Dendritic cell treated with granulocyte-macrophage colony-stimulating factor and Interleukin-4, amounts not matched to agents 40 ng/mL and 50 ng/mL, for 4 days (primary cell): Measurements from ENCODE around the gene HTR7.
"Not testable (repeated sequence)": the region's sequence is repeated elsewhere in the genome, so short reads cannot be mapped to it uniquely, and the experiment has no call there.

Experiments
- H3K27ac Mint-ChIP-seq: one replicate; pipeline ENCODE4 v1.8.0; 2022; ENCODE audit warnings: mild to moderate bottlenecking, mixed read lengths
- H3K27me3 Mint-ChIP-seq: one replicate; pipeline ENCODE4 v1.8.0; 2022; ENCODE audit warnings: mild to moderate bottlenecking, mixed read lengths
- H3K36me3 Mint-ChIP-seq: one replicate; pipeline ENCODE4 v1.8.0; 2022; ENCODE audit warnings: low read depth, mixed read lengths
- H3K4me1 Mint-ChIP-seq: one replicate; pipeline ENCODE4 v1.8.0; 2022; ENCODE audit warnings: low read depth, mixed read lengths
- H3K4me3 Mint-ChIP-seq: one replicate; pipeline ENCODE4 v1.8.0; 2022; ENCODE audit warnings: mild to moderate bottlenecking, moderate library complexity, mixed read lengths
- H3K9me3 Mint-ChIP-seq: one replicate; pipeline ENCODE4 v1.8.0; 2022; ENCODE audit warnings: mixed read lengths
- intact Hi-C: fragments of 100-400 bp; cut with micrococcal nuclease; formaldehyde crosslinking; loops from one replicate; pipeline ENCODE4 v1.15.0; 2022

Gene HTR7

DNA sequence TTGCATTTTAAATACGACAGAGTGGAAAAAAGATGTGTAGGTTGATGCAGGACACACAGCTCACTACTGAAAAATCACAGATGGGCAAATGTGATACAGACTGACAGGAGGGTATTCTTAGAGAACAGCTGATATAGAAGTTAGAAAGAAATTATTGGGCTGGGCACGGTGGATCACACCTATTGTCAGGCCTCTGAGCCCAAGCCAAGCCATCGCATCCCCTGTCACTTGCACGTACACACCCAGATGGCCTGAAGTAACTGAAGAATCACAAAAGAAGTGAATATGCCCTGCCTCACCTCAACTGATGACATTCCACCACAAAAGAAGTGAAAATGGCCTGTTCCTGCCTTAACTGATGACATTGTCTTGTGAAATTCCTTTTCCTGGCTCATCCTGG is 50.7 kb downstream of the HTR7 start:
- H3K27ac Mint-ChIP-seq, H3K4me1 Mint-ChIP-seq, H3K4me3 Mint-ChIP-seq, H3K36me3 Mint-ChIP-seq, H3K27me3 Mint-ChIP-seq, intact Hi-C loops: not testable (repeated sequence)
- H3K9me3 Mint-ChIP-seq = peaks cover 19% of the 10 kb centered on the region

DNA sequence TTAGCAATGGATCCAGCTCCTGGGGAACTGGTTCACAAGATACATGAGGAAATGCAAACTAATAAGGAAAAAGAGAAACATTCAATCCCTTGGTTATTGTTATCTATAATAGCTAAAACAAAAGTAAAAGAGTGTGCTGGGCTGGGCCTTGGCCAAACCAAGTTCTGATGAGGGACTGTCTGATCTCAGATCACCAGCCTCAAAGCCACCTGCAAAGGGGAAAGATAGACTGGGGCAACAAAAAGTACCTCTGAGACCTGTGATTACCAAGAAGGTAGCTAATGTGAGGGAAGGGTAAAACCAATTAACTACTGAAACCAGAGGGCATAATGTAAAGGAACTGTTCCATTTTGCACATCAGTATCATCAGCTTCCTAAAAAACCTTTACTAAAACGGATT is 51.2 kb downstream of the HTR7 start:
- Mint-ChIP-seq H3K9me3 (peaks cover 19% of the 10 kb centered on the region), H3K36me3 (no peaks in the 10 kb centered on the region), H3K27me3 (peaks cover 1% of the 10 kb centered on the region), H3K27ac (no peak overlapping the region), H3K4me1 (no peaks in the 10 kb centered on the region), H3K4me3 (no peak overlapping the region)
- intact Hi-C loops = no loop called here

DNA sequence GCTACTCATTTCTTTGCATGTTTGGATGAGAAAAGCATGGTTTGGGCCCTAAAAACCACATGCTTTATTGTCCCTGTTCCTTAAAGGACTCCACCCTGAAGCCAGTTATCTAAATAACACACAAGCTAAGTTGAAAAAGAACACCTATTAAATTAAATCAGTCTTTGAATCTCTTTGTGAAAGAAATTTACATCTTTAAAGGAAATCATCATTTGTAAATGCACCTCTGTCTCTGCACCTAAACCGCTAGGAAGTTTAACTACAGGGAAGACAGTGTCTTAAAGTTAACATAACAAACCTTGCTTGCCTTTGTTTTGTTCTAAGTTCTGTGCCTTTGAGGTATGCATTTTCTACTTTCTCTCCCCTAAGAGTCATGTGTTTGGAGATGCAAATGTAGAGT is 52.6 kb downstream of the HTR7 start:
- H3K36me3 Mint-ChIP-seq = no peaks in the 10 kb centered on the region
- H3K9me3 Mint-ChIP-seq = peaks cover 19% of the 10 kb centered on the region
- peaks cover 1% of the 10 kb centered on the region for H3K27me3 Mint-ChIP-seq
- H3K4me3 Mint-ChIP-seq = no peak overlapping the region
- intact Hi-C loops = no loop called here
- no peak overlapping the region for H3K27ac Mint-ChIP-seq
- no peaks in the 10 kb centered on the region for H3K4me1 Mint-ChIP-seq

DNA sequence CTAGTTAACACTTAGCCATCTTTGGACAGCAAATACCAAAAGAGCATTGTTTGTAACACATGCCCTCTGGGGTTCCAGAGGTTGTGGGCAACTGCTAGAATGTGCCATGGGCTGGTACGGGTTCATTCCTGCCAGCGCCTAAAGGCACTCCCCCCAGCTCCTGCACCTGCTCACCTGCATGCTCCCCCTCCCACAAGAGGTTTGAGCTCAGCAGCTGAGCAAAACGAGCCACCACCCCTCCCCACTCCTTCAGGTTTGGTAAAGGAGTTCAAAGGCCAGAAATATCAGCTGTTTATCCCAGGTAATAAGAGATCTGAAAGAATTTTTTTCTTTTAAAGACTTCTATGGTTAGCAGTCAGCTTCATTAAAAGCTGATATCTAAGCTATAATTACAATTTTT is 53.5 kb downstream of the HTR7 start:
- peaks cover 1% of the 10 kb centered on the region for H3K27me3 Mint-ChIP-seq
- no peak overlapping the region for H3K4me3 Mint-ChIP-seq
- H3K9me3 Mint-ChIP-seq = peaks cover 20% of the 10 kb centered on the region
- no peaks in the 10 kb centered on the region for H3K4me1 Mint-ChIP-seq
- H3K36me3 Mint-ChIP-seq = no peaks in the 10 kb centered on the region
- H3K27ac Mint-ChIP-seq = no peak overlapping the region
- intact Hi-C loops = no loop called here

DNA sequence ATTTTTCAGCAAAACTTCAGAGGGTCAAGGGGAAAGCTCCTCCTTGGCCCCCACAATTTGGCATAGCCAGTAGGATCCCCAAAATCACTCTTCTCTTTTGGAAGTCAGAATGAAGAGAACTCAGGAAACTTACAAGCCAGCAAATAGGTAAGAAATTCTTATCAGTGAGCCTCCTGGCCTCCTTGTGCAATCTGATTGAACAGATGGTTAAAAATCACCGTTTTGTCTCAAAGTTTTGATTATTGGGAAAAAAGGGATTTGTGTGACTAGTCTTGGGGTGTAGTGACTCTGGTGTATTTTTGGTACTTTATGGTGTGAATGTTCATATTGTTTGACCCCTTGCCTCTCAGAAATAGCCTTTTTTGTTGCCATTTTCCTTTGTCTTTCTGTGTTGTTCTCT is 56.2 kb downstream of the HTR7 start:
- H3K4me1 Mint-ChIP-seq = no peaks in the 10 kb centered on the region
- H3K27ac Mint-ChIP-seq = no peak overlapping the region
- no peak overlapping the region for H3K4me3 Mint-ChIP-seq
- no peaks in the 10 kb centered on the region for H3K27me3 Mint-ChIP-seq
- intact Hi-C loops = no loop called here
- no peaks in the 10 kb centered on the region for H3K36me3 Mint-ChIP-seq
- peaks cover 7% of the 10 kb centered on the region for H3K9me3 Mint-ChIP-seq

DNA sequence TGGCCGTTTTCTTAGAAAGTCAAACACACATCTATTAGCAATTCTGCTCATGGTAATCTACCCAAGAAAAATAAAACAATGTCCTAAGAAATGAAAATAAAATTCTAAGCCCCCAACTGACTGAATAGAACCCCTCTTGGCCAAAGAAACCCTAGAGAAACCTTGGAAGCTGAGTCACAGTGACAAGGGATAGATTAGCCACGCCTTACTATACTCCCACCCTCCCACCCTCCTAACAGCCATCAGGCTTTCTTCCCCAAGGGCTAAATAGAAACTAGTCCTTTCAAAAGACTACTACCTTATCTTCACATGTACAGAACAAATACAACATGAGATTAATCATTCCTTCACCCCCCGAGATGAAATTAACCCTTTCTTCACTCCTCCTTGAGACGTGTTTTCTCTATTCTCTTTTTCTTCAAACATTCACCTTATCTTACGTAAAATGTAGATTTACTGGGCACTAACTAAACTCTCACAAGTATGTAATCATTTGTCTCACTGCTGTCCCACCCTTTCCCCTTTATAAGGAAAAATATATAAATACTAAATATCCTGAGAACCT is 57.5 kb downstream of the HTR7 start:
- no peaks in the 10 kb centered on the region for H3K27me3 Mint-ChIP-seq
- H3K4me1 Mint-ChIP-seq = no peaks in the 10 kb centered on the region
- intact Hi-C loops = no loop called here
- peaks cover 15% of the 10 kb centered on the region for H3K9me3 Mint-ChIP-seq
- H3K27ac Mint-ChIP-seq = no peak overlapping the region
- H3K4me3 Mint-ChIP-seq = no peak overlapping the region
- H3K36me3 Mint-ChIP-seq = no peaks in the 10 kb centered on the region

DNA sequence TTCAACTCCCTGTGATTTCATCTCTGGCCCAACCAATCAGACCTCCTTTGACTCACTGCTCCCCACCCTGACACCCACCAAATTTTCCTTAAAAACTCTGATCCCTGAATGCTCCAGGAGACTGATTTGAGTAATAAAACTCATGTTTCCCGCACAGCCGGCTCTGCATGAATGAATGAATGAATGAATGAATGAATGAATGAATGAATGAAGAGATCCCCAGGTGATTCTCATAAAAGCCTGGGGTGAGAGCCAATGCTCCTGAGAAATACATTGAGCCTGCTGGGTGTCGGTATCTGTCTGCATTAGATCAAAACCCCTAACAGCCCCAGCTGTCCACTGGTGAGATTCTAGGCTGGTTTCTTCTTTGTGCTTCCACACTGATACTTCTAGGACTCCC is 58.7 kb downstream of the HTR7 start:
- H3K27ac Mint-ChIP-seq = no peak overlapping the region
- H3K27me3 Mint-ChIP-seq = no peaks in the 10 kb centered on the region
- H3K9me3 Mint-ChIP-seq = peaks cover 16% of the 10 kb centered on the region
- intact Hi-C loops = no loop called here
- no peaks in the 10 kb centered on the region for H3K36me3 Mint-ChIP-seq
- no peak overlapping the region for H3K4me3 Mint-ChIP-seq
- no peaks in the 10 kb centered on the region for H3K4me1 Mint-ChIP-seq

DNA sequence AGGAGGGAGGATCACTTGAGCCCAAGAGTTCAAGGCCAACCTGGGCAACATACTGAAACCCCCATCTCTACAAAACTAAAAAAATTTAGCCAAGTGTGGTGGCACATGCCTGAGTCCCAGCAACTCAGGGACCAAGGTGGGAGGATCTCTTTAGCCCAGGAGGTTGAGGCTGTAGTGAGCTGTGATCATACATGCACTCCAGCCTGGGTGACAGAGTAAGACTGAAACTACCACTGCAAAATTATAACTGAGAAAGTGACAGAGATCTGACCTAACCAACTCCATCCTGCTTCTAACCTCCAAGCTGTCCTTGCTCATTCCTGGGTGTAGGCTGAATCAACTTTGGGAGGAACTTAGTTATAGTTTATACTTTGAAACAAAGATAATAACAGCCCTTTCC is 59.4 kb downstream of the HTR7 start:
- Mint-ChIP-seq H3K36me3 (no peaks in the 10 kb centered on the region), H3K27me3 (no peaks in the 10 kb centered on the region), H3K4me3 (no peak overlapping the region), H3K27ac (no peak overlapping the region), H3K4me1 (peaks cover 6% of the 10 kb centered on the region), H3K9me3 (peaks cover 16% of the 10 kb centered on the region)
- intact Hi-C loops = no loop called here

DNA sequence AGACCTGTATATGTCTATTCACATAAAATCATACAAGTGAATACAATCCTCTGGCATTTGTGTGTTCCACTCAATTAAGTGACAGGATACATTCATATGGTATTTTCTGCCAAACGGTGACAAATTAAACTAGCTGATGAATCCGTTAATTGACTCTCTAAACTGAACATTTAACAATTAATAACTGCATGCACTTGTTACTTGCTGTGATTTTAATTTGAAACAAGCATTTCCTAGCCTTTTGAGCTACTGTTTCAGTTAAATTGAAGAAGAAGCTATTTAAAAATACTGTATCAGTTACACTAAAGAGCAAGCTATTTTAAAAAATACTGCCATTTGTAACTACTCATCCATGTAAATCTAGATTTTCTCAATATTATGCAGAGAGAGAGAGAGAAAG is 67.4 kb downstream of the HTR7 start:
- no peaks in the 10 kb centered on the region for H3K36me3 Mint-ChIP-seq

DNA sequence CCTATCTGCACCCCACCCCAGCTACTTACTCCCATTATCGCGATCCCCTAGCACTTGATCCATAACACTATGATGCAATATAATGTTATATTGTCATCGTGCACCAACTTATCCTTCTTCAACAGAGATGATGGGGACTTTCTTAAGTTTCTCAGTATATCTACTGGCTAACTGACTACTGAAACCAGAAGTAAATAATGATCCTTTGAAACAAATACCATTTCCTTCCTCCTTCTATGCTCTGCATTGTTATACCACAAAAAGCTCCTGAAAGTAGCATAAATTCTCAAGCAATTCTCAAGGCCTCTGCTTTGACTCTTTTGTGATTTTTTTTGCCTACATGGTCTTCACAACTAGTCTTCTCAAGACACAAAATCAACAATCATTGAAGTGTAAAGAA is 68.9 kb downstream of the HTR7 start:
- H3K36me3 Mint-ChIP-seq = no peaks in the 10 kb centered on the region
- peaks cover 23% of the 10 kb centered on the region for H3K4me1 Mint-ChIP-seq
- H3K27ac Mint-ChIP-seq = no peak overlapping the region
- H3K27me3 Mint-ChIP-seq = peaks cover 2% of the 10 kb centered on the region
- H3K4me3 Mint-ChIP-seq = no peak overlapping the region
- intact Hi-C loops = loop anchor here (1.0 to 5.0 kb wide), 2 partner anchors 38 to 68 kb away; partner anchors contain the start of gene HTR7
- no peaks in the 10 kb centered on the region for H3K9me3 Mint-ChIP-seq

More for the DNA sequence above, 67.4 kb downstream of the HTR7 start:
- H3K27me3 Mint-ChIP-seq = peaks cover 2% of the 10 kb centered on the region
- H3K4me3 Mint-ChIP-seq = no peak overlapping the region
- intact Hi-C loops = no loop called here
- peaks cover 2% of the 10 kb centered on the region for H3K9me3 Mint-ChIP-seq
- H3K27ac Mint-ChIP-seq = no peak overlapping the region
- peaks cover 24% of the 10 kb centered on the region for H3K4me1 Mint-ChIP-seq

DNA sequence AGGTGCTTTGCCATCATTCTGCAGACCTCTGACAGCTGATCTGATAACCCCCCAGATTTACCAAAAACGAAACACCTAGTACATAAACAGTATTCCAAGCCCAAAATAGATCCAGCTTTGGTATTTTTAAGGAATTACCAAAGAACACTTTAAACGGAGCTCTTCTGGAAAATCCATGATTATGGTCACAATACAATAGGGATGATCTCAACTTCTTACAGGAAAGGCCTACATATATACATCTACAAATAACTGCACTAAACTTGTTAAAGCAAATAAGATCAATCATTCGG is 69.7 kb downstream of the HTR7 start:
- no peaks in the 10 kb centered on the region for H3K9me3 Mint-ChIP-seq

DNA sequence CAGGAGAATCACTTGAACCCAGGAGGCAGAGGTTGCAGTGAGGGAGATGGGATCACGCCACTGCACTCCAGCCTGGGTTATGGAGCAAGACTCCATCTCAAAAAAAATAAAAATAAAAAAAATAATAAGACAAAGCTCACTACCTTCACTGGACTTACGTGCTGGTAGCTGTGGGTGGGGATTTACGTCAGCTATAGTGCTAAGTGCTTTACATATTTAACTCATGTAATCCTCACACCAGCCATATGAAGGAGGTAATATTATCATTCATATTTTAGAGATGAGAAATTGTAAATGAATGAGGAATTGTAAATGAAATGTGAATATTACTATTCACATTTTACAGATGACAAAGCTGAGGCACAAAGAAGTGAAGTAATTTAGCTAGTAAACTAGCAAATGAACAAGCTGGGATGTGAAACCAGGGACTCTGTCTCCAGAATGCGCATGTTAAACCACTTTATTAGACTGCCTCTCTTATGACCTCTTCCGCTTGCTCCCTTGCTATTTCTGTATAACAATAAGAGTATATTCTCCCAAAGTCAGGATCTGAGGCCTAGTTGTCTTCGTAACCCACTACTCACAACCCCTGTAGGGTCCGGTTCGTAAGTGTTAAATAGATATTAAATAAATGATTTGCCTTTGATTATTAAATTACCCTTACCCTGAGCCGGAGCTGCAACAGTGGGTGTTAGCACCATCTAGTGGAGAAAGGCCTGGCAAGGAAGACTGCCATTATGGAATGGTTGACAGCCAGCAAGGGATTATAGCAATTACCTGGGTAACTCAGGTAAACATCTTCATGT is 70.2 kb downstream of the HTR7 start:
- H3K27ac Mint-ChIP-seq = no peak overlapping the region
- H3K27me3 Mint-ChIP-seq = peaks cover 2% of the 10 kb centered on the region
- peaks cover 17% of the 10 kb centered on the region for H3K4me1 Mint-ChIP-seq
- H3K9me3 Mint-ChIP-seq = no peaks in the 10 kb centered on the region
- H3K4me3 Mint-ChIP-seq = no peak overlapping the region
- intact Hi-C loops = loop anchor here (1.0 to 5.0 kb wide), 2 partner anchors 36 to 70 kb away; partner anchors contain the start of gene HTR7
- no peaks in the 10 kb centered on the region for H3K36me3 Mint-ChIP-seq

More for the DNA sequence above, 69.7 kb downstream of the HTR7 start:
- Mint-ChIP-seq H3K27me3 (peaks cover 2% of the 10 kb centered on the region), H3K4me3 (no peak overlapping the region), H3K4me1 (peaks cover 17% of the 10 kb centered on the region), H3K36me3 (no peaks in the 10 kb centered on the region), H3K27ac (no peak overlapping the region)
- intact Hi-C loops = loop anchor here (1.0 to 5.0 kb wide), 2 partner anchors 37 to 69 kb away; partner anchors contain the start of gene HTR7

DNA sequence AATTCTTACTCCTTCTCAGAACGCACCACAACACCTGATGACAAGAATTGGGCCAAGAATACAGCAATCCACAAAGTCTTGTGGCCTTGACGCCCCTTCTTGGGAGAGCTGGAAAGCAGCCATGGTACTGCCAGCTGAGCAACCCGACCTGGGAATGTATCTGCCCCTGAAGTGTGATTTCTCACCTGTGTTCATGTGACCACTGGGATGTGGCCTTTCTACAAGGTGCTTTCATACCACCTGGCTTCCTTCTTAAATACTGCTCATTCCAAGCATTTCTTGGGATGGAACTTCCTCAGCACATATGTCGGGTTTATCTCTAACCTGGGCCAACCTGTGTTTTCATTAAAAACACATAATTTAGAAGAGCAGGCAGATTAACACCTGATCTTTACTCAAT is 72.1 kb downstream of the HTR7 start:
- Mint-ChIP-seq H3K4me3 (no peak overlapping the region), H3K27me3 (peaks cover 2% of the 10 kb centered on the region), H3K9me3 (no peaks in the 10 kb centered on the region), H3K27ac (no peak overlapping the region), H3K36me3 (no peaks in the 10 kb centered on the region), H3K4me1 (peaks cover 17% of the 10 kb centered on the region)
- intact Hi-C loops = loop anchor here (5.0 kb wide), 1 partner anchor 72 kb away; the partner anchor contains the start of gene HTR7

DNA sequence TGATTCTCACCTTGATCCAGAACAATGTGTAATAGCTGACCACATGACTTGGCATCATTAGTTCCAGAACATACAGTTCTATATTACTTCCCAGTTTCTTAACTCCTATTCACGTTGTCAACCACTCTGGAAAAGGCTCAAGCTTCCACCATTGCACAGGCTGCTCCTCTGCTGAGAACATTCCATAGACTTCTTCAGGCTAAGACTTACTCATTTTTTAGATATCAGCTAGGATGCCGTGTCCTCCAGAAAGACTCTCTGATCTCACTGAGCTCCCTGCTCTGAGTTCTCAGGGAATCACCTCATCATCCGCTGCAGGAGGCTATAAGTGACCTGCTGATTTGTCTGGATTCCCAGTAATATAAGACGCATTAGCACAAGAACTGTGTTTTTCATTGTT is 73.1 kb downstream of the HTR7 start:
- Mint-ChIP-seq H3K27ac (no peak overlapping the region), H3K27me3 (no peaks in the 10 kb centered on the region), H3K4me1 (peaks cover 20% of the 10 kb centered on the region), H3K36me3 (no peaks in the 10 kb centered on the region), H3K9me3 (peaks cover 2% of the 10 kb centered on the region), H3K4me3 (no peak overlapping the region)
- intact Hi-C loops = loop anchor here (5.0 kb wide), 1 partner anchor 73 kb away; the partner anchor contains the start of gene HTR7
